Measurements from ENCODE around the gene SYNE2.
"Not testable (repeated sequence)": the region's sequence is repeated elsewhere in the genome, so short reads cannot be mapped to it uniquely, and the experiment has no call there.

SYNE2 gene

DNA sequence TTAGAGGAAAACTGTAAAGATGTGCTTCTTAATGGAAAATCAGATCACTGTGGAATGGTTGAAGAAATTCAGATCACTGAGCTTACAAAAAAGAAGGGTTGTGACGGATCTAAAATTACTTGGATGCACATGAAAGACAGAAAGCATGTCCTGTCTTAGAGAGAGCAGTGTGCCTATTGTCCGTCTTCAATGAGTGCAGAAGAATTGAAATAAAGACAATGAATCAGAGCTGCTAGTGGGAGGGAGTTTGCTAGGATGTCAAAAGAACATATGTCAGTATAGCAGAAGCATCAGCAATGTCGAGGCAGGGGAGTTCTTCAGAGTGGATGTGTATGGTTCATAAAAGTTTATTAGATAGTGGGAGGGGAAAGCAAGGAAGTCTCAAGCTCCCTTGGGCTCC is 172.7 kb downstream of the SYNE2 start:
- no peak for DNase-seq (ENCODE audit: low spot score)

DNA sequence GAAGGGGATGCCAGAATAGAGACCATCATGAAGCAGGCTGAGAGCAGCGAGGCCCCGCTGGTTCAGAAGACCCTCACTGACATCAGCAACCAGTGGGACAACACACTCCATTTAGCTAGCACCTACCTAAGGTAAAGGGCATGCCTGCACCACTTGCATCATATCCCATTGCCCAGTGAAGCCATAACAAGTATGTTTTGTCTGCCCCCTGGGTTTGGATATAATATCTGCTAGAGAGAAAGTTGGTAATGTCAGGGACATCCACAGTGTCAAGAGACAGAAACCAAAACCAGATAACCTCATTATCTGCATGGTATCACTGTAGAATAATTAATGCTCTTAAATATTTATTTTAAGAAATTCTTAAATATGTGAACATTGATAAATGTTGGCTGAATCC is 173.8 kb downstream of the SYNE2 start:
- DNase-seq (ENCODE audit: low spot score) = no peak

DNA sequence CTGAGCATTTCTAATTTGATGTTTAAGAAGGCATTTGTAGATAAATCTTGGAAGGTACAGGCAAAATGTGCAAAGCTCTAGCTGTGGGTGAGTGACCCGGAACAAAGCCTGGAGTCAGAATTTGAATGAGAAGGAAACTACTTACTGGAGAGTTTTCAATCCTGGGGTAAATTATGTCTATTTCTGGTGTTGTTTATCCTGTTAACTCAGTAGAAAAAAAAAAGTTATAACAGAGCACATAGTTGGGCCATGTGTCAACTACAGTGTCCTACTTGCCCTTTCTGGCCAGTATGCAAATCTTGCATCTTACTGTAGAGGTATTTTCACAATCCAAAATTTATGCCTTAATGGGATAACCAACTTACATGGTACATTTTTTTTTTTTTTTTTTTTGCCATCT is 182.3 kb downstream of the SYNE2 start:
- DNase-seq (ENCODE audit: low spot score) = no peak

DNA sequence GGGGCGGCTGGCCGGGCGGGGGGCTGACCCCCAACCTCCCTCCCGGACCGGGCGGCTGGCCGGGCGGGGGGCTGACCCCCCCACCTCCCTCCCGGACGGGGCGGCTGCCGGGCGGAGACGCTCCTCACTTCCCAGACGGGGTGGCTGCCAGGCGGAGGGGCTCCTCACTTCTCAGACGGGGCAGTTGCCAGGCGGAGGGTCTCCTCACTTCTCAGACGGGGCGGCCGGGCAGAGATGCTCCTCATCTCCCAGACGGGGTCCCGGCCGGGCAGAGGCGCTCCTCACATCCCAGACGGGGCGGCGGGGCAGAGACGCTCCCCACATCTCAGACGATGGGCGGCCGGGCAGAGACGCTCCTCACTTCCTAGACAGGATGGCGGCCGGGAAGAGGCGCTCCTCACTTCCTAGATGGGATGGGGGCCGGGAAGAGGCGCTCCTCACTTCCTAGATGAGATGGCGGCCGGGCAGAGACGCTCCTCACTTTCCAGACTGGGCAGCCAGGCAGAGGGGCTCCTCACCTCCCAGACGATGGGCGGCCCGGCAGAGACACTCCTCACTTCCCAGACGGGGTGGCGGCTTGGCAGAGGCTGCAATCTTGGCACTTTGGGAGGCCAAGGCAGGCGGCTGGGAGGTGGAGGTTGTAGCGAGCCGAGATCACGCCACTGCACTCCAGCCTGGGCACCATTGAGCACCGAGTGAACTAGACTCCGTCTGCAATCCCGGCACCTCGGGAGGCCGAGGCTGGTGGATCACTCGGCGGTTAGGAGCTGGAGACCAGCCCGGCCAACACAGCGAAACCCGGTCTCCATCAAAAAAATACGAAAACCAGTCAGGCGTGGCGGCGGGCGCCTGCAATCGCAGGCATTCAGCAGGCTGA is 185.3 kb downstream of the SYNE2 start:
- DNase-seq (ENCODE audit: low spot score) = not testable (repeated sequence)

DNA sequence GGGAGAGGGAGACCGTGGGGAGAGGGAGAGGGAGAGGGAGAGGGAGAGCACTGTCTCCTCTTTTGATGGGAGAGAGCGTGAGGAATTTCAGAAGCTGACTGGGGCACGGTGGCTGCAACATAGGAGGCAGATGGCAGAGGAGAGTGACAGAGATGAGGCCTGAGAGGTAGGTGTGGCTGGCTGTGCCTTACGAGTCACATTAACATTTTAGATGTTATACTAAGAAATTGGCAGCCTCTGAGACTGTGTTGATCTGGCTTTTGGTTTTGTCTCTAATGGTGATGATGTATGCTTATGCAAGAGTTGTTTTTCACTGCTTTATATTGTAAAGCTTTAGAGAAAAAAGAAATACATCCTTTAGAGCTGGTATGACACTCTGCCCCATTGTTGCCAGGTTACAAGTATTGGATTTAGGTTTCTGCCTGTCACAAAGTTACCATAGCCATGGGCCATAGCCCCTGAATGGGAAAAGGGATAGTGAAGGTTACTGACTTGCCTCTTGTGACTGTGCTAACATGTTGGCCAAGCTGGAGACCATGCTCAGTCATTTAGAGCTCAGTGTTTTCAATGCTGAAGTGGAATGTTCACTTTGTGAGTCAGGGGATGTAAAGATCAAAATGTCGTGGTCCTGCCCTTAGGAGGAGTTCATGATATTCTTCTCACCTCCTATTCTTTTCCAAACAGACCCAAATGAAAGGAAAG is 186.2 kb downstream of the SYNE2 start:
- no peak for DNase-seq (ENCODE audit: low spot score)

DNA sequence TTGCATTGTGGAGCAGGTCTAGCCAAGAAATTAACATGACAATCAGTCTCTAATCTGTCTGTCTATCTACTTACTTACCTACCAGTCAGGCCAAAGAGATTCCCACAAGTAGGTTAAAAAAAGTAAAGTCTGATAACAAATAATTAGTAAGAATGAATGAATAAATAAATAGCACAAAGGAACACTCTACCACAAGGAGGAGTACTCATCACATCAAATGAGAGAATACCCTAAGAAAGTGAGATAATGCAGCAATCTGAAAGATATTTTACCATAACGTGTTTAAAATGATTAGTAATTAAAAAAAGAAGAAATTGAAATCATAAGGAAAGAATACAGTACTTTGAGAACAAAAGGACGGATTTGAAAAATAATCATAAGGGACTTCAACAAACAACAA is 187.2 kb downstream of the SYNE2 start:
- no peak for DNase-seq (ENCODE audit: low spot score)

DNA sequence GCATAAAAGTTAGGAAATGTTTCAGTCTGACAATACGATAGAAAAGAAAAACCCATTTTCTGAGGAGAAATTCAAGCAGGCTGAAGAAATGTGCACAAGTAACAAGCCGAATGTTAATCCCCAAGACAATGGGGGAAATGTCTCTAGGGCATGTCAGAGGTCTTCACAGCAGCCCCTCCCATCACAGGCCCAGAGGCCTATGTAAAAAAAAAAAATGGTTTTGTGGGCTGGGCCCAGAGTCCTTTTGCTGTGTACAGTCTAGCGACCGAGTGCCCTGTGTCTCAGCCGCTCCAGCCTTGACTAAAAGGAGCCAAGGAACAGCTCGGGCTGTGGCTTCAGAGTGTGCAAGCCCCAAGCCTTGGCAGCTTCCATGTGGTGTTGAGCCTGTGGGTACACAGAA is 190.5 kb downstream of the SYNE2 start:
- not testable (repeated sequence) for DNase-seq (ENCODE audit: low spot score)

DNA sequence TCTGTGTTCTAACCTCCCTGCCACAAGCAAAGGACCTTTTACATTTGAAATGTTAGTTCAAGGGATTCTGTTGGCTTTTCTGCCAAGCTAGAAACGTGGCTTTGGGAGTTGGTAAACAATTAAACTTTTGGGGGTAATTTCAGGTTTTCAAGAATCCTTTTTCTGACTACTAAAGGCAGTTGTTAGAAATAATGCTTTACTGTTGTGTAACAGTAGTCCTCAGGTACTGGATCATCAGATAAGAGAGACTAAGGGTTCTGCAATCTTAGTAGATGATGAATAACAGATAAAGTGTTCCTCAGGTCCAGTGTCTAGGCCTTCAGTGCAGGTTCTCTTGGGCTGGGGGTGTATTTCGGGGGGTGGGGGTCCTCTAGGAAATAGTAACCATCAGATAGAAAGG is 192.3 kb downstream of the SYNE2 start:
- DNase-seq (ENCODE audit: low spot score) = no peak

DNA sequence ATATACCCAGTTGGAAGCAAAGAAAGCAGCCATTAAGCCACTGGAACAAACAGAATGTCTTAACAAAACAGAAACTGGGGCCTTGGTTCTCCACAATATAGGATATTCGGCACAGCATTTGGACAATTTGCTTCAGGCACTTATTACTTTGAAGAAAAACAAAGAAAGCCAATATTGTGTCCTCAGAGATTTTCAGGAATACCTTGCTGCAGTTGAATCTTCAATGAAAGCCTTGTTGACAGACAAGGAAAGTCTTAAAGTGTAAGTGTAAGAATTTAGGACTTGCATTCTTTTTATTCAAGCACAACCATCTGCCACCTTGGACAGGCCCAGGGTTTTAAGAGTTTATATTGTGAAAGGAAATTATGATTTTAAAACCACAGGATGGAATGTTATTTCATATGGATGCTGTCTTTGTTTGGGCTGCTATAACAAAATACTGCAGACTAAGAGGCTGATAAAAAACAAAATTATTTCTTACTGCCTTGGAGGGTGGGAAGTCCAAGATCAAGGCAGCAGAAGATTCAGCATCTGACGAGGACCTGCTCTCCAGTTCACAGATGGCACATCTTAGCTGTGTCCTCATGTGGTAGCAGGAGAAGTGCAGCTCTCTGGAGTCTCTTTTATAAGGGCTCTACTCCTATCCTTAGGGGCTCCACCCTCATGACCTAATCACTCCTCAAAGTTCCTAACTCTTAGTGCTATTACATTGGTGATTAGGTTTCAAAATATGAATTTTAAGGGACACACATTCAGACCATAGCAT is 197.0 kb downstream of the SYNE2 start:
- DNase-seq (ENCODE audit: low spot score) = no peak

DNA sequence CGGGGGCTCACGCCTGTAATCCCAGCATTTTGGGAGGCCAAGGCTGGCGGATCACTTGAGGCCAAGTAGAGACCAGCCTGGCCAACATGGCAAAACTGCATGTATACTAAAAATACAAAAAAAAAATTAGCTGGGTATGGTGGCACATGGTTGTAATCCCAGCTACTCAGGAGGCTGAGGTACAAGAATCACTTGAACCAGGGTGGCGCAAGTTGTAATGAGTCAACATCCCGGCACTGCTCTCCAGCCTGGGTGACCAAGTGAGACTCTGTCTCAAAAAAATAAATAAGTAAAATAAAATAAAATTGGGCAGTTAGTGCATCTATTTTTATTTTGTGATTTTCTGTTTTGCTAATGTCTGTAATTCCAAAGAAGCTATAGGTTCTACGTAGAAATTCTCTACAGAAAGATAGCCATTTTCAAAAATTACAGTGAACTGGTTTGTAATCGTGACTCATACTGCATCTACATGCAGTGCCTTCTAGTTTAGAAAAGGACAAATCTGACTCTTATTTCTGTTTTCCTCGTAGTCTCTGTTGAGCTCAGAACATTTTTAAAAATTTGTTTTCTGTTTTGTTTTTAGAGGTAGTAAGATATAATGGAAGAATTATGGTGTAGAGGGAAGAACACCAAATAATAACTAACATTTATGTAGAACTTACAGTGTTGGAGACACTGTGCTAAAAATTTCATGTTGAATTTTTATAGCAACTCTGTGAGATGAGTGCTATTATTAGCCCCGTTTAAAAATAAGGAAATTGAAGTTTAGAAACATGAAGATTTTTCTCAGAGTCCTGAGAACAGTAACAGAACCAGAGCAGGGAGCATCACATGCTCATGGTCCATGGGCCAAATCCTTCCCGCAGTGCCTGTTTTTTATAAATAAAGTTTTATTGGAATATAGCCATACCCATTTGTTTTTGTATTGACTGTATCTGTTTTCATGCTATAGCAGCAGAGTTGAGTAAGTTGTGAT is 201.2 kb downstream of the SYNE2 start:
- DNase-seq (ENCODE audit: low spot score) = no peak

DNA sequence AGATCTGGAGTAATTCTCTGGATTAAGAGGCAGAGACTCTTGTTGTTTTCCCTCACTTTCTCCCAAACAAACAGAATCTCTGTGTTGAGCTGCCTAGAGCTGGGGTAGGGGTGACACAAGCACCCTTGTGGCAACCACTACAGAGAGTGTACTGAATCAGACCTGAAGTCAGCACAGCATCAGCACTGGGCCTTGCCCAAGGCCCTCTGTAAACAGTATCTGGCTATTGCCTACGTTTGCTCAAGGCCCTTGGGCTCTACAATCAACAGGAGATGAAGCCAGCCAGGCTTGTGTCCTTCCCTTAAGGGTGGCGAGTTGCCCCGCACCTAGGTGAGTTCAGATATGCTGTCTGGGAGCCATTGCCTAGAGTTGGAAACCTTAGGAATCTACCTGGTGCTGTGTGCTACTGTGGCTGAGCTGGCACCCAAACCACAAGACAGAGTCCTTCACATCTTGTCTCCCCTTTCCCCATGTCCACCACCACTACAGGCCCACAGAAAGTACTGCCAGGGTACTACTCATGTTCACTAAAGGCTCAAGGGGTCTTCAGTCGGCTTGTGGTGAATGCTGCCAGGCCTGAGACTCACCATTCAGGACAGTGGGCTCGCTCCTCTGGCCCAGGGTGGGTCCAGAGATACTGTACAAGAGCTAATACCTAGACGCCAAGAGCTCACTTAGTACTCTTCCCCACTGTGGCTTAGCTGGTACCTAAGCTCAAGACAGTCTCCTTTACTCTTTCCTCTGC is 206.8 kb downstream of the SYNE2 start:
- DNase-seq (ENCODE audit: low spot score) = no peak

DNA sequence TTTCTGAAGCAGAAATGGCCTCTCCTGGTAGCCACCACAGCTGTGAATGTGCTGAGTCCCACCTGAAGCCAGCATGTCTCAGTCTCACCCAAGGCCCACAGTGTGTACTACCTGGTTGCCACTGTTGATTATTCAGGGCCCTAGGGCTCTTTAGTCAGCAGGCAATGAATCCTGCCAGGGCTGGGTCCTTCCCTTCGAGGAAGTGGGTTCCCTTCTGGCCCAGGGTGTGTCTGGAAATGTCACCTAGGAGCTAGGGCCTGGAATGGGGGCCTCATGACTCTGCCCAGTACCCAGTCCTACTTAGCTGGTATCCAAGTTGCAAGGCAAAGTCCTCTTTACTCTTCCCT is 207.4 kb downstream of the SYNE2 start:
- DNase-seq (ENCODE audit: low spot score) = no peak

DNA sequence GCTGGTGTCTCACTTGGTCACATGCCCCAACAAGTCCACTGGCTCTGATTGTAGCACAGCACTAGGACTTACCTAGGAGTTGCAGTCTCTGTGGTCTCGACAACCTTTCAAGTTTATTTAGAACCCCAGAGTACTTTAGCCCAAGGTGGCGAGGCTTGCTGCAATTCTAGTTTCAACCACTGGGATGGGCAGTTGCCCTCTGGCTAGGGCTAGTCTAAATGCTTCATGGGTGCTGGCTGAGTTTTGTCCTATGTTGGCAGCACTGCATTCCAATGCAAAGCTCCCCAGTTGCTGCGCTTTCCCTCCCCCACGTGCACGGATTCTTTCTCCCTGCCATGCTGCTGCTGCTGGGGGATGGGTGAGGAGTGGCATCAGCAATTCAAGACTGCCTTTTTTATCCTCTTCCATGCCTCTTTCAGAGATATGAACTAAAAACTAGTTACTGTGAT is 207.9 kb downstream of the SYNE2 start:
- DNase-seq (ENCODE audit: low spot score) = peak; percentile 16

DNA sequence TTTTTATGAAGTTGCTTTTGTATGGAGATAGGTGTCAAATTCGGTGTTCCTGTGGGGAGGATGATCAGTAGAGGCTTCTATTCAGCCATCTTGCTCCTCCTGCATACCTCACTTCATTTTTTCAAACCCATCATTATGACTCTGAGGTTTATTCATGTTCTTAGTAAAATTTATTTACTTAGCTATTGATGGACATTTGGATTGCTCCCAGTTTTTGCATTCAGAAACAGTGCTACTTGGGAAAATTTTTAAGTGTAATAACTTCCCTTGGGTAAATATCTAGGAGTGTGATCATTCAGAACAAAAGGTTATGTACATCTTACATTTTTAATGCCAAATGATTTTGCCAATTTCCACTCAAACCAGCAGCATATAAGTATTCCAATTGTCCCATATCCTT is 208.3 kb downstream of the SYNE2 start:
- no peak for DNase-seq (ENCODE audit: low spot score)

DNA sequence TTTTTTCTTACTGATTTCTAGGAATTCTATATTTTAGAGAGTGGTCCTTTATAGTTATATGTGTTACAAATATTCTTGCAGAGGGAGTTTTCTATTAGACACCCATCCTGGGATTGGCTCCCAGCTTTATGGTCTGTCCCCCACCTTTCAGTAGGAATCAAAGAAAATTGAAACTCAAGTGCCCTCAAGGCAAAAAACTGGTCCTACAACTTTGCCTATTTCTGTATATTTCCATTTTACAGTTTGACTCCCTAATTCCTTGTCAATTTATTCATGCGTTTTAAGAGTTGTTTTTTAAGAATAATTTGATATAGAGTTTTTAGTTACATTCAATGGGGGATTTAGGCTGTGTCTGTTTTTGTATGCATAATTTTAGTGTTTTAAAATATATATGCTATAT is 208.9 kb downstream of the SYNE2 start:
- no peak for DNase-seq (ENCODE audit: low spot score)

DNA sequence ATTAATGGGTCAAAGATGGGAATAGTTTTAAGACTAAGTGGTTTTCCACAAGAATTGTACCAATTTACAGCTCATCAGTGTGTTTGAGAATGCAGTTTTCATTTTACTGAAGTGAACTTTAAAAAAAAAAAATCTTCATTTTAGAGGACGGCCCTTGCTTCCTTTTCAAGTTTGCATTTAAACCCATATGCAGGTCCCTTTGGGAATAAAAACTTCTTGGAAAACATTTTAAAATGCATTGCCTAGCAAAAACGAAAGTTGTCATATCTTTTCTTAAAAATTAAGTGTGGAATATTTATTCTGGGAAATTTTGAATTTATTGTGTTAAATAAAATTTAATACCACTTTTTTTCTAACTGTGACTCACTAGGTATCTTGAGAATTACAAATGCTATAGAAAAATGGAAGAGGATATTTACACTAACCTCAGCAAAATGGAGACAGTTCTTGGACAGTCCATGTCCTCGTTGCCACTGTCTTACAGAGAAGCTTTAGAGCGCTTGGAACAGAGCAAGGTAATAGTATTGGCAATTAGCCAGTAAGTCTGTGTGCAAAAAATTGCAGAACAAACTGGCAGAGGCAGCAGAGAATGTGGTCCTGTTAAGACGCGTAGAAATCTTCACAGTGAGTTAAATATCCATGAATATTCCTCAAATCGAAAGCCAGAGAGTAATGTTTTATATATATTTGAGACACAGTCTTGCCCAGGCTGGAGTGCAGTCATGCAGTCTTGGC is 209.7 kb downstream of the SYNE2 start:
- no peak for DNase-seq (ENCODE audit: low spot score)

DNA sequence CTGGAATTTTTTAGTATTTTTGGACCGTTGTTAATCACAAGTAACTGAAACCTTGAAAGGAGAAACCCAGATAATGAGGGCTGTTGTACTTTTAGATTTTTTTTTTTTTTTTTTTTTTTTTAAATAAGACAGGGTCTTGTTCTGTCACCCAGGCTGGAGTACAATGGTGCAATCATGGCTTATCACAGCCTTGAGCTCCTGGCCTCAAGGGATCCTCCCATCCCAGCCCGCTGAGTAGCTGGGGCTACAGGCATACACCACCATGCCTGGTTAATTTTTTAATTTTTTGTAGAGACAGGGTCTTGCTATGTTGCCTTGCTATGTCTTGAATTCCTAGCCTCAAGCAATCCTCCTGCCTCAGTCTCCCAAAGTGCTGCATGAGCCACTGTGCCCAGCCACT is 211.6 kb downstream of the SYNE2 start:
- DNase-seq (ENCODE audit: low spot score) = no peak

DNA sequence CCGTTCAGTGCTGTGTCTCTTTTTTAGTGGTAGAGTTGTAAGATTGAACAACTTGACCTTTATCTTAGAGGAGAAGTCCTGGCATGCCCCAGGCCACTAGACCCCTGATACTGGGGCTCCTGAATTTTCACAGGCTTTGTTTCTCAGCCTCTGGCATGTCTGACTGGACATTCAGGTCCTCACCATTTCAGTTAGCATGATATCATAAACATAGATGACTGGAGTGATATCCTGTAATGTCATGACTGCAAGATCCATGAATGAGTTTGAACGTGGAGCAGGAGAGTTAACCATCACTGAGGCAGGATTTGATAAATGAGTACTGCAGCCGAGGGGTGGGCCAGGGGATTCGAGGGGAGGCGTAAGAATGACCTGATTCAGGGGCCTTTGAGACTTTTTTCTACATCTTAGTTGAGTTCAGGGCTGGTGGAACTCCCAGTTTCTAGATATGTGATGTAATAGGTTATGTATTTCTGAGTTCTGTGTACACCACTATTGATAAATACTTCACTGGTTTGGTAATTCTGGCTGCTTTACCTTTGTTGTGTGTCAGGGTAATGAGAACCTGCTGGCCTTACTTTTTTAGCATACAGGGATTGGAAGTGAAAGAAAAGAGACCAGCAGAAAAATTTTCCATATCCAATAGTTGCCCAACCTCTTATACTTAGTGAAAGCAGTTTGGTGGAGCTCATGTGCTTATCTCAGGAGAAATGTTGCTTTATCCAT is 217.0 kb downstream of the SYNE2 start:
- DNase-seq (ENCODE audit: low spot score) = no peak

DNA sequence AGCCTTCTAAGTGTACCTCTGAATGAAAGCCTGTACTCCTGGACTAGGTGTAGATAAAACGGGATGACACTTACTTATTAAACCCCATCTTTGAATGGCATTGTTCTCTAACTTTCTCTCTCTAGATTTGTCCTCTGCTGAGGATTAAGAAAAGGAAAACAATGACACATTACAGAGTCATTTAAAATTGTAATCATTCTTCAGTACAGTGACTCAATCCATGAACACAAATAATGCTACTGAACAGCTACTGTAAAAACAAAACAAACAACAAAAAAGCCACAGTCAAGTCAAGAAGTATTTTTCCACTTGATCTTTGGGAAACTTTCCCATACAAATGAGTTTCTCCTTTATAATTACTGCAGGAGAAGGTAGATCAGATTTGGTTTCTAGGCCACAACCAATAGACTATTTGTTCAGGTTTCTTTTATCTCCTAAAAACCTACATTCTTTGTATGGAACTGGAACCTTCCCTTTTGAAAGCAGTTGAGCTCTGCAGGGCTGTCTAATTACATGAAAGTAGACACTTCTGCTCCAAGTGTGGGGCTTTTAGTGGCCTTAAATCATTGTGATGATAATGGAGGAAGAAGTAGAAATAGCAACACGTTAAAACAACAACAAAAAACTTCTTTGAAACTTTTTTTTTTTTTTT is 222.3 kb downstream of the SYNE2 start:
- no peak for DNase-seq (ENCODE audit: low spot score)

All from SW480 (cell line).